Hepatocyte (in vitro differentiated cells): ENCODE data around the gene PPIF. TPM values are rescaled to one million over a fixed set of nuclear protein-coding genes. Genes with fewer than 3 reads are reported as not detected.

Experiments
- DNase-seq: peaks from one replicate; pipeline ENCODE4 v3.0.0-alpha.2; 2016; ENCODE audit warnings: low spot score
- H2AFZ ChIP-seq: fragments of 200-600 bp; sonication (generic); 2 replicates; pipeline ENCODE4 v1.6.0; 2016; ENCODE audit warnings: antibody characterized with exemption, mild to moderate bottlenecking
- H3K27ac ChIP-seq: fragments of 200-600 bp; sonication (generic); 2 replicates; pipeline ENCODE4 v1.5.1; 2016; ENCODE audit warnings: mild to moderate bottlenecking
- H3K27me3 ChIP-seq: fragments of 200-600 bp; sonication (generic); 2 replicates; pipeline ENCODE4 v1.6.1; 2016
- H3K36me3 ChIP-seq: fragments of 200-600 bp; sonication (generic); replicated peaks from 2 replicates; pipeline ENCODE4 v1.5.1; 2016; ENCODE audit warnings: low read depth; ENCODE audit not compliant: insufficient read depth
- H3K4me1 ChIP-seq: fragments of 200-600 bp; sonication (generic); 2 replicates; pipeline ENCODE4 v1.5.1; 2016; ENCODE audit warnings: mild to moderate bottlenecking, moderate library complexity; ENCODE audit not compliant: insufficient read depth
- H3K4me2 ChIP-seq: fragments of 200-600 bp; sonication (generic); 2 replicates; pipeline ENCODE4 v1.6.0; 2016
- H3K4me3 ChIP-seq: fragments of 200-600 bp; sonication (generic); 2 replicates; pipeline ENCODE4 v1.5.1; 2016; ENCODE audit warnings: mild to moderate bottlenecking
- H3K79me2 ChIP-seq: fragments of 200-600 bp; sonication (generic); 2 replicates; pipeline ENCODE4 v1.6.0; 2017; ENCODE audit warnings: mild to moderate bottlenecking
- H3K9me2 ChIP-seq: fragments of 200-600 bp; sonication (generic); replicated peaks from 2 replicates; pipeline ENCODE4 v1.6.0; 2017; ENCODE audit warnings: mild to moderate bottlenecking; ENCODE audit not compliant: insufficient read depth
- H3K9me3 ChIP-seq: fragments of 200-600 bp; sonication (generic); 2 replicates; pipeline ENCODE4 v1.5.1; 2016; ENCODE audit warnings: low read depth, mild to moderate bottlenecking
- H4K20me1 ChIP-seq: fragments of 200-600 bp; sonication (generic); 2 replicates; pipeline ENCODE4 v1.6.0; 2016; ENCODE audit warnings: mild to moderate bottlenecking; ENCODE audit not compliant: insufficient read depth, poor library complexity, severe bottlenecking
- CTCF ChIP-seq: fragments of 200-600 bp; sonication (generic); IDR thresholded peaks from 2 replicates; pipeline ENCODE4 v1.5.1; 2016; ENCODE audit warnings: antibody characterized with exemption, mild to moderate bottlenecking; ENCODE audit not compliant: poor library complexity
- EZH2 ChIP-seq: fragments of 200-600 bp; sonication (generic); IDR thresholded peaks from 2 replicates; pipeline ENCODE4 v1.6.1; 2016; ENCODE audit warnings: antibody characterized with exemption, mild to moderate bottlenecking, borderline replicate concordance
- EZH2phosphoT487 ChIP-seq: fragments of 200-600 bp; sonication (generic); IDR thresholded peaks from one replicate; pipeline ENCODE4 v1.6.1; 2018; ENCODE audit warnings: antibody characterized with exemption, mild to moderate bottlenecking, low read depth, moderate library complexity; ENCODE audit not compliant: unreplicated experiment, severe bottlenecking
- WGBS: methylation state at CpG from one replicate; pipeline ENCODE4 v1.1.6; 2016; ENCODE audit warnings: low lambda C conversion rate; ENCODE audit errors: missing lambda C conversion rate; 5-methylcytosine and 5-hydroxymethylcytosine counted together
- polyA plus RNA-seq: library from polyadenylated mRNA; unstranded; fragments of >200 nt; fragmentation: Nextera tagmentation; extraction: Ambion mirVana; gene quantifications from 2 replicates; pipeline ENCODE4 v1.2.1, GENCODE V29; 2016
- total RNA-seq: library from RNA; depleted of rRNA; stranded (reverse); fragments of >200 nt; gene quantifications from 2 replicates; pipeline ENCODE4 v1.2.3, GENCODE V29; 2014

The PPIF gene
- total and polyA plus RNA-seq, 2 experiments from 2014 or later: 70.3 to 79.4 TPM

- H3K9me3 ChIP-seq: no peaks in the 10 kb centered on the region
- 100% methylated on average over 6 of the region's 6 CpGs for WGBS
- no peaks in the 10 kb centered on the region for H3K9me2 ChIP-seq
- no peak overlapping the region for H2AFZ ChIP-seq
- DNase-seq: no peak
- peak overlapping the region; percentile 93 for H3K4me2 ChIP-seq
- H3K79me2 ChIP-seq: peaks cover 22% of the 10 kb centered on the region
- no peak for TF ChIP-seq CTCF
- no peak for TF ChIP-seq EZH2phosphoT487
- no peak for TF ChIP-seq EZH2
- no peaks in the 10 kb centered on the region for H3K36me3 ChIP-seq
- H3K27ac ChIP-seq: no peak overlapping the region
- H4K20me1 ChIP-seq: peaks cover 4% of the 10 kb centered on the region
- no peak overlapping the region for H3K4me3 ChIP-seq
- no peaks in the 10 kb centered on the region for H3K27me3 ChIP-seq
- peaks cover 17% of the 10 kb centered on the region for H3K4me1 ChIP-seq
Observed at GRCh38 chr10:79349072-79349491, 1.8 kb downstream of the PPIF start.

- Histone ChIP-seq H3K4me2 (peak overlapping the region; percentile 93), H3K4me3 (no peak overlapping the region), H3K27ac (no peak overlapping the region), H3K9me3 (no peaks in the 10 kb centered on the region), H3K36me3 (no peaks in the 10 kb centered on the region), H3K79me2 (peaks cover 22% of the 10 kb centered on the region), H3K4me1 (peaks cover 17% of the 10 kb centered on the region), H4K20me1 (peaks cover 4% of the 10 kb centered on the region), H3K27me3 (no peaks in the 10 kb centered on the region), H3K9me2 (no peaks in the 10 kb centered on the region), H2AFZ (no peak overlapping the region)
- no peak for DNase-seq
- 87% methylated on average over 6 of the region's 6 CpGs for WGBS
- TF ChIP-seq EZH2: no peak
- no peak for TF ChIP-seq EZH2phosphoT487
- TF ChIP-seq CTCF: no peak
Observed at GRCh38 chr10:79349766-79350406, 2.6 kb downstream of the PPIF start.

GRCh38 chr10:79350407-79351154 is 3.3 kb downstream of the PPIF start:
- H3K4me2 ChIP-seq: no peak overlapping the region
- no peak overlapping the region for H2AFZ ChIP-seq
- H3K9me3 ChIP-seq: no peaks in the 10 kb centered on the region
- no peaks in the 10 kb centered on the region for H3K27me3 ChIP-seq
- 97% methylated on average over 21 of the region's 21 CpGs for WGBS
- DNase-seq: no peak
- no peaks in the 10 kb centered on the region for H3K9me2 ChIP-seq
- H3K4me3 ChIP-seq: no peak overlapping the region
- no peak overlapping the region for H3K27ac ChIP-seq
- peaks cover 22% of the 10 kb centered on the region for H3K79me2 ChIP-seq
- no peaks in the 10 kb centered on the region for H3K36me3 ChIP-seq
- TF ChIP-seq EZH2phosphoT487 (no peak), EZH2 (no peak), CTCF (no peak)
- peaks cover 4% of the 10 kb centered on the region for H4K20me1 ChIP-seq
- peaks cover 17% of the 10 kb centered on the region for H3K4me1 ChIP-seq
